Activated T-helper 1 cell treated with anti-CD3 and anti-CD28 coated beads, Interleukin-12 subunit alpha, Interleukin-12 subunit beta, Interleukin-2, Interleukin-4 antibody, amounts not matched to agents 30 ng/mL and 10 ng/mL and 1 ng/mL, durations not matched to agents 14 hours and 24 hours and 36 hours (primary cell): ENCODE data around the gene SLC24A3. TPM values are rescaled to one million over a fixed set of nuclear protein-coding genes. Genes with fewer than 3 reads are reported as not detected.

Experiments
- DNase-seq: peaks from one replicate; pipeline ENCODE4 v3.0.0; 2021; ENCODE audit warnings: low spot score
- H3K27ac Mint-ChIP-seq: one replicate; pipeline ENCODE4 v1.8.0; 2021; ENCODE audit warnings: mild to moderate bottlenecking, mixed read lengths
- H3K27me3 Mint-ChIP-seq: one replicate; pipeline ENCODE4 v1.8.0; 2022; ENCODE audit warnings: mild to moderate bottlenecking, moderate library complexity, mixed read lengths; ENCODE audit not compliant: insufficient read depth
- H3K36me3 Mint-ChIP-seq: one replicate; pipeline ENCODE4 v1.8.0; 2021; ENCODE audit warnings: low read depth, mixed read lengths
- H3K4me1 Mint-ChIP-seq: one replicate; pipeline ENCODE4 v1.8.0; 2021; ENCODE audit warnings: low read depth, mixed read lengths
- H3K4me3 Mint-ChIP-seq: one replicate; pipeline ENCODE4 v1.8.0; 2021; ENCODE audit warnings: mild to moderate bottlenecking, moderate library complexity, mixed read lengths
- H3K9me3 Mint-ChIP-seq: one replicate; pipeline ENCODE4 v1.8.0; 2021; ENCODE audit warnings: mixed read lengths
- intact Hi-C: fragments of 100-400 bp; cut with micrococcal nuclease; formaldehyde crosslinking; loops from one replicate; pipeline ENCODE4 v1.15.1; 2024
- total RNA-seq: library from RNA; stranded (reverse); gene quantifications from 2 replicates; pipeline ENCODE4 v1.2.3, GENCODE V29; 2022

Gene SLC24A3
- total RNA-seq, 1 donor from 2014 or later, result not detected

DNA sequence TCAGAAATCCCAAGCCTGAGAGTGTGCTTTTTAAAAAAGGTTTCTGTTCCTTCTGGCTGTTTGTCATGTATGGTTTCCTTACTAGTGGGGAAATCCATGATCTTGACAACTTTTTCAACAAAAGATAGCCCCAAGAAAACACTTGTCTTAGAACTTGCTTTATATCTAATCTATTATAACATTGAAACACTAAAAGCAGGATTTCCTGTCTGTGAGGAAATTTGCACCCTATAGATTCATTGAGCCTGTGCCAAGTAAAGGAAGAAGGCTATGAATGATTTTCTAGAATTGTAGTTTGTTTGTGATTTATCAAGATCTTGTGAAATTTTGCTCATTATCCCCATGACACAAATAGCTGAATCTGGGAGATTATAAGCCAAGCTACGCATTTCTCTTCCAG, 307.0 kb downstream of the SLC24A3 start:
- no peaks in the 10 kb centered on the region for H3K36me3 Mint-ChIP-seq

DNA sequence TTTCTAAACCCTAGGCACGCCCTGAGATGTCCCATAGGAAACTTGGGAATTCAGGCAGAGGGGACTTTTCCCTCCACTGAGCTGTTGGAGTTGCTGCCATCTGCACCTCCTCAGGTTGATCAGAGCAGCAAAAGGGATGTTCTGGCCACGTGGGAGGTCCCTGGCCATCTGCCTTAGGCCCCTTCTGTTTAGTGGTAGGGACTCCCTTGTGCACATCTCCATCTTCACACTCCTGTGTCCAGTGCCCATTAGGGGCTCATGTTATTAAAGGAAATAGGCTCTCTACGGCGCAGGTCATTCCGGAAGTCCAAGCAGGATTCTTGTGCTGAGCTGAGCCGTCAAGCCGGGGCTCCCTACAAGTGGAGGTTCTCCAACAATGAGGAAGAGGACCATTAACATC, 307.8 kb downstream of the SLC24A3 start:
- Mint-ChIP-seq H3K27me3 (no peaks in the 10 kb centered on the region), H3K4me3 (no peak overlapping the region), H3K36me3 (no peaks in the 10 kb centered on the region), H3K27ac (no peak overlapping the region), H3K4me1 (no peaks in the 10 kb centered on the region), H3K9me3 (no peaks in the 10 kb centered on the region)
- intact Hi-C loops, result no loop called here
- no peak for DNase-seq

More for the DNA sequence above, 307.0 kb downstream of the SLC24A3 start:
- no peaks in the 10 kb centered on the region for H3K27me3 Mint-ChIP-seq
- no peak for DNase-seq
- no peak overlapping the region for H3K27ac Mint-ChIP-seq
- H3K9me3 Mint-ChIP-seq, result no peaks in the 10 kb centered on the region
- H3K4me3 Mint-ChIP-seq, result no peak overlapping the region
- H3K4me1 Mint-ChIP-seq, result no peaks in the 10 kb centered on the region
- intact Hi-C loops, result no loop called here

DNA sequence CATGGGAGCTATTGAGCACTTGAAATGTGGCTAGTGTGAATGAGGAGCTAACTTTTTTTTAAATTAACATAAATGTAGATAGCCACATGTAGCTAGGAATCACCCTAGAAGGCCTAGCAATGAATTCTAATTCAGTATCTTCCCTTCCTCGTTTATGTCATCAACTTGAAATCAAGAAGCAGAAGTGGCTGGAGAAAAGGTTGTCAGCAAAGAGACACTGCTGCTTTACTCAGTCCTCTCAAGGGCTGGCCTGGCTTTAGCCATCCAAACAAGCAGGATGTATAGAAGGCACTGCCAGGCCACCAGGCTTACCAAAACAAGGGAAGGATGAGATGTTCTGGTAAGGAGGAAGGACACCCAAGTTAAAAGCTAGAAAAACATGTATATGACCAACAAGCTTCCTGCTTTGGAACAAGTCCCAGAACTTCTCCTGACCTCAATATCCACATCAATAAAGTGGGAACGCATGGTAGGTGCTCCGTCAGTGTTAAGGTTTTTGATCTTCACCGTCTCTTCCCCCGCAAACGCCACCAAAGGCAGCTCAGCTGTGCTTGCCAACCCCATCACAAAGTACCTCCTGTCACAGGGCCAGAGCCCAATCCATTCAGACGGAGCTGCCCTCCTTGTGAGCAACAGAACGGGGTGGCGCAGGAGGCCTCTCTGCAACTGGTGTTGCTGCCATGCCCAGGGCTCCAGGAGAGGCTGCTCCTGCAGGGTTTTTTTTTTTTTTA, 309.8 kb downstream of the SLC24A3 start:
- no peaks in the 10 kb centered on the region for H3K27me3 Mint-ChIP-seq
- no peaks in the 10 kb centered on the region for H3K36me3 Mint-ChIP-seq
- H3K4me3 Mint-ChIP-seq, result no peak overlapping the region
- H3K9me3 Mint-ChIP-seq, result no peaks in the 10 kb centered on the region
- intact Hi-C loops, result no loop called here
- no peak for DNase-seq
- H3K27ac Mint-ChIP-seq, result no peak overlapping the region
- no peaks in the 10 kb centered on the region for H3K4me1 Mint-ChIP-seq

DNA sequence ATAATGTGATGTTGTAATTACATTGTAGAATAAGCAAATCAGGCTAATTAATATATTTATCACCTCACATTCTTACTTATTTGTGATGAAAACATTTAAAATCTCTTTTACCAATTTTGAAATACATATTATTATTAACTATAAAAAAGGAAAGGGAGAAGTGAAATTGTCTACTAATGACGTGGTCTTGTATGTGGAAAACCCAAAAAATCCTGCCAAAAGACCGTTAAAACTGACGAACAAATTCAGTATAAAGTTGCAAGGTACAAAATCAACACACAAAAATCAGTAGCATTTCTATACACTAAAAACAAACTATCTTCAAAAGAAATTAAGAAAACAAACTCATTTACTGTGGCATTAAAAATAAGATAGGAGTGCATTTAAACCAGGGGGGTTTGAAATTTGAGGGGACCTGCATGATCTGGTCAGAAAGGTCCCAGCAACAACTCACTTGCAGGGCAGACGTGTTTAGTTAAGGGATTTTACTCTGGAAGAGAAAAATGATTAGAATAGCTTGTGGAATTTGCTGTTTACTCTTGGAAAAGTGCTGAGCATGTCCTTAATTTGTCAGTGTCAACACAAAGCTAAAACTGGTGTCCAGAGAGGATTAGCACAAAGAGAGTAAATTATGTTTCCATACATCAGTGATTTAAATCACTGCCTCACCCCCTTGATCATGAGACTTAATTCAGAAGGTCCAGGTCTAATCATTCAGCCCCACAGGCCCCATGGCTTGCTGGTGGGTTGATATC, 310.6 kb downstream of the SLC24A3 start:
- intact Hi-C loops, result no loop called here
- Mint-ChIP-seq H3K4me1 (no peaks in the 10 kb centered on the region), H3K36me3 (no peaks in the 10 kb centered on the region), H3K27ac (no peak overlapping the region), H3K4me3 (no peak overlapping the region), H3K9me3 (no peaks in the 10 kb centered on the region), H3K27me3 (no peaks in the 10 kb centered on the region)
- no peak for DNase-seq

DNA sequence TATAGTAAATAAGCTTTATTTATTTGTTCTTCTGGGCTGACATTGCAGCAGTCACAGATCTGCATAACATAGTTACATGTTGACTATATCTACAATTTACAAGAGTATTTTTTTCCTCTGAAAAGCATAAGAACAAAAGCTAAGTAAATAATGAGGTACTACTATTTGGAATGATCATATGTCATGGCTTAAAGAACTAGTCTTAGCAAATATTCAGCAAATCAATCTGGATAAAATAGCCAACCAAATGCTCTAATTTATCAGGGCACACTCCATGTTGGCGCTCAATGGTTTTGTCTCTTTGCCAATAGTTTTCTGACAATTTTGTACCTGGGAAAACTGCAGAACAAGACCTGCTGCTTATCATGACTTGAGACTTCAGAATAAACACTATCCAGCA, 312.2 kb downstream of the SLC24A3 start:
- no peak overlapping the region for H3K4me3 Mint-ChIP-seq
- no peaks in the 10 kb centered on the region for H3K4me1 Mint-ChIP-seq
- intact Hi-C loops, result no loop called here
- no peaks in the 10 kb centered on the region for H3K36me3 Mint-ChIP-seq
- H3K27ac Mint-ChIP-seq, result no peak overlapping the region
- no peaks in the 10 kb centered on the region for H3K27me3 Mint-ChIP-seq
- no peak for DNase-seq
- no peaks in the 10 kb centered on the region for H3K9me3 Mint-ChIP-seq

DNA sequence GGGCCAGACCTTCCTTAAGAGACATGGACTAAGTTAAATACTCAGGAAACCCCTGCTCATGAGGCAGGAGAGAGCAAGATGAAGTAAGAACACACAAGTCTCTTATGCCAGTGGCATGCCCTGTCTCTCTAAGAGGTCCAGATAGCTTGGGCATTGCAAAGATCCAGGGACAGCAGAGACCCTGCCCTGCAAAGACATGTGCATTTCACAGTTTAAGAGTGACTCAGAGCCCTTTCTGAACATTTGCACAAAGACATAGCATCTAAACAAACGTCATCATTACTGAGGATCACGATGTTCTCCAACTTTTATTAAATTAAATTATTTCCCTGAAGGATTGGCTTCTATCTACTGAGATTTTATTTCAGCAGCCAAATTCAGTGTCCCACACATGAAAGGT, 315.1 kb downstream of the SLC24A3 start:
- Mint-ChIP-seq H3K4me1 (no peaks in the 10 kb centered on the region), H3K27me3 (no peaks in the 10 kb centered on the region), H3K36me3 (no peaks in the 10 kb centered on the region), H3K9me3 (no peaks in the 10 kb centered on the region), H3K4me3 (no peak overlapping the region), H3K27ac (no peak overlapping the region)
- intact Hi-C loops, result no loop called here
- DNase-seq, result no peak

DNA sequence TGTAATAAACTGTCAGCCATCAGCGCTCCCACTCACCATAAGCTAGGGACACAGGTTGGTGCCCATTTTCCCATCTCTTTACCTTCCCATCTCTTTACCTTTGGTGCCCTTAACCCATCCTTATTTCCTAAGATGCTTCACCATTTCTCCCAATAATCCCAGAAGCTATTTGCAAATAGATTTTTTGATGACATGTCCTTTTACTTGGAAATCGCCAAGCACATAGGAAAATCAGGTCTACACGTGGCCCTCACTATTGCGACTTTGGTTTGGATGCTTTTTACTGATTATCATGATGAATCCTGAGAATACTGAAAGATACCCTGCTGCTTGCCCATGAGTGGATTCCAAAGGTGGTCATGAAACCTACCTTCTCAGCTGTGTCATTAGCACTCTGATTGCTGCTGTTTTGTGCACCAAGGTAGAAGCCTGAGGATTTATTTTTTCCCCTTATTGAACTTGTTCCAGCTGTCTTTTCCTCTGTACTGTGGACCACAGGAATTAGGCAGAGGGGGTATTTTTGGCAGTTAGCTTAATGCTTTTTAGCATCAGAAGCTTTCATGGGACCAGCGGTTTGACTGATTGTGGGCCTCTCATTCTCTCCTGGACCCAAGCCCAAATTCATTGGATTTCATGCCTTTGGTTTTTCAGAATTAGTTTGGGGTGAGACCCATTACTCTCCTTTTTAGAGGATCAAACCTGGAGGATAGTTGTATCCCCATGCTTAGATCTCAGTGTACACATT, 316.0 kb downstream of the SLC24A3 start:
- no peaks in the 10 kb centered on the region for H3K9me3 Mint-ChIP-seq
- H3K36me3 Mint-ChIP-seq, result no peaks in the 10 kb centered on the region
- intact Hi-C loops, result no loop called here
- no peak for DNase-seq
- no peak overlapping the region for H3K4me3 Mint-ChIP-seq
- no peaks in the 10 kb centered on the region for H3K27me3 Mint-ChIP-seq
- no peak overlapping the region for H3K27ac Mint-ChIP-seq
- H3K4me1 Mint-ChIP-seq, result no peaks in the 10 kb centered on the region

DNA sequence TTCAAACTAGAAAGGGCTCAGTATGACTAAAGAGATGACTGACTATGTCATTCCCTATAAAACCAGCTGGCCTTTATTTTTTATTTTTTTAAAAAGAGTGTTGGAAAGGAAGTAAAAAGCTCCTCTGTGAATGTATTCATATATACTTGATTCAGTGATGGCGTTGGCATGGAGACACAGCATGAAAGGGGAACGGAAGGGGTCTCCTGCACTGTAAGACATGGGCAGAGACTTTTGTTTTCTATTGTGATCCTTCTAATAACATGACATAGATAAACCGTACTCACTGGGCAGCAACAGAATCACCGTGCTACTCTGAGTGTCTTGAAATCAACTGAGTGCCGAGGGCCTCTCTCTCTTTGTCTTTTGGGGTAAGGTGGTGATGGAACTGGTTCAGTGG, 317.6 kb downstream of the SLC24A3 start:
- Mint-ChIP-seq H3K9me3 (peaks cover under 1% of the 10 kb centered on the region), H3K36me3 (no peaks in the 10 kb centered on the region), H3K27ac (no peak overlapping the region), H3K27me3 (no peaks in the 10 kb centered on the region), H3K4me3 (no peak overlapping the region), H3K4me1 (no peaks in the 10 kb centered on the region)
- no peak for DNase-seq
- intact Hi-C loops, result no loop called here

DNA sequence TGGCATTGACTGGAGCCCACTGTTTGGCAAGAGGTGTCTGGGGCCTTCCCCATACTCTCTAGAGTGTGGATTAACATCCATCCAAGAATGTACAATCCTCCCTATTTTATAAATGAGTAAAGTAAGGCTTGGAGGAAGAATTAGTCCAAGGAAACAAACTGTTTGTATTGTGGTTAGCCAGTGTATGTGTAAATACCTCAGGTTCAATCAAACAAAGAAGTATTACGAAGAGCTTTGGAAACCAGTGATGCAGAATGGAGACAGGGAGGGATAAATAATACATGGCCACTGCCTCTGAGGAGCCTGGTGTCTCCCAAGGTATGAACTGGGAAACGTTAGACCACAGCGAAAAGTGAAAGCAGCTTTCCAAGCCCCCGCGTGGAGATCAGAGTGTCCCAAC, 319.0 kb downstream of the SLC24A3 start:
- intact Hi-C loops, result no loop called here
- Mint-ChIP-seq H3K9me3 (peaks cover 5% of the 10 kb centered on the region), H3K4me3 (no peak overlapping the region), H3K27me3 (no peaks in the 10 kb centered on the region), H3K36me3 (no peaks in the 10 kb centered on the region), H3K4me1 (no peaks in the 10 kb centered on the region), H3K27ac (no peak overlapping the region)
- no peak for DNase-seq

DNA sequence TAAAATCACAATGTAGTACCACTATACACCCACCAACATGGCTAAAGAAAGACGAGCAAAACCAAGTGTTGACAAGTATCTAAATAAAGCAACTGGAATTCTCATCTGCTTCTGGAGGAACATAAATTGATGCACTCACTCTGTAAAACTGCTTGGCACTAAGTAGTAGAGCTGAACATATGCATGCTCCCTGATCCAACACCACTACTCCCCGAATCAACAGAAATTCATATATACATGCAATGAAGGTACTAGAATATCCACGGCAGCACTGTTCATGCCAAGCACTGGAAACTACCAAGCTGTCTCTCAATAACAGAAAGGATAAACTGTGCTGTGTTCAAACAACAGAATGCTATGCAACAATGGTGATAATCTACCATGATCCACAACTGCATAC, 326.1 kb downstream of the SLC24A3 start:
- H3K27me3 Mint-ChIP-seq, result peaks cover 2% of the 10 kb centered on the region
- no peaks in the 10 kb centered on the region for H3K36me3 Mint-ChIP-seq
- H3K27ac Mint-ChIP-seq, result no peak overlapping the region
- peaks cover 8% of the 10 kb centered on the region for H3K4me1 Mint-ChIP-seq
- DNase-seq, result no peak
- no peak overlapping the region for H3K4me3 Mint-ChIP-seq
- intact Hi-C loops, result no loop called here
- H3K9me3 Mint-ChIP-seq, result peaks cover 5% of the 10 kb centered on the region

DNA sequence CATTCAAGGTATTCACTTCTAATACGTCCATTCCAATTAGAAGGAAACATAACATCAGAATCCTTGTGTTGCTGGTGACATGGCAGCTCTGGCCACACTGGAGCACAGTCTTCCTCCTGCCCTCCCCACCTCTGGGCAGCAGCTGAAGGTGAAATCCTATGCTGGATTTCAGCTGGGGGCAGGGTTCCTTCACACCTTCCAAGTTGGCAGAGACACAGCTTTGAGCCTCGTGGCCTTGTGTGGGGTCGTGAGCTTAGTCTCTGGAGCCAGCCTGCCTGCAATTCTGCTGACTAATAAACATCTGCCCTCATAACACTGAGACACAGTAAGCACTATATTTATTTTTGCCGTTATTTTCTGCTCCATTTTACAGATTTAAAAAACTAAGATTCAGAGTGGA, 326.7 kb downstream of the SLC24A3 start:
- peaks cover 8% of the 10 kb centered on the region for H3K4me1 Mint-ChIP-seq
- intact Hi-C loops, result no loop called here
- H3K27me3 Mint-ChIP-seq, result peaks cover 2% of the 10 kb centered on the region
- H3K4me3 Mint-ChIP-seq, result no peak overlapping the region
- no peaks in the 10 kb centered on the region for H3K36me3 Mint-ChIP-seq
- H3K9me3 Mint-ChIP-seq, result peaks cover 5% of the 10 kb centered on the region
- no peak for DNase-seq
- no peak overlapping the region for H3K27ac Mint-ChIP-seq

DNA sequence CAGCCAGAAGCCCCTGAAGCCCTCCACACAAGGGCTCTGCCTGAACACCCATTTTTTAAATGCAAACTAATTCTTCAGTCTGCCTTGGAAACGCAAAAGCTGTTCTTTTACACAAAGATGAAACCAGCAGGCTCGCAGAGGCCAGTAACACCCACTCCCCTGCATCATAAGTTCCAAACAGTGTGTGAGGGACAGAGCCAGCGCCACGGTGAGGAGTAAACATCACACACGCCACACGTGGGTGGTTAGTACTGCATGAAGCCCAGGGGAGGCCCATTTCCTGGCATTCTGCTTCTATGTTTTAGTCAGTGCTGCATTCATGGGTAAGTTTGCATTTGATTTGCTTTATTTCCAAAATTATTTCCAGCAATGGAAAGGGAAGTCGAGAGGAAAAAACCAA, 327.9 kb downstream of the SLC24A3 start:
- peaks cover 2% of the 10 kb centered on the region for H3K27me3 Mint-ChIP-seq
- peaks cover under 1% of the 10 kb centered on the region for H3K9me3 Mint-ChIP-seq
- DNase-seq, result no peak
- peak overlapping the region; percentile 54 for H3K27ac Mint-ChIP-seq
- no peak overlapping the region for H3K4me3 Mint-ChIP-seq
- no peaks in the 10 kb centered on the region for H3K36me3 Mint-ChIP-seq
- intact Hi-C loops, result no loop called here
- peaks cover 8% of the 10 kb centered on the region for H3K4me1 Mint-ChIP-seq

DNA sequence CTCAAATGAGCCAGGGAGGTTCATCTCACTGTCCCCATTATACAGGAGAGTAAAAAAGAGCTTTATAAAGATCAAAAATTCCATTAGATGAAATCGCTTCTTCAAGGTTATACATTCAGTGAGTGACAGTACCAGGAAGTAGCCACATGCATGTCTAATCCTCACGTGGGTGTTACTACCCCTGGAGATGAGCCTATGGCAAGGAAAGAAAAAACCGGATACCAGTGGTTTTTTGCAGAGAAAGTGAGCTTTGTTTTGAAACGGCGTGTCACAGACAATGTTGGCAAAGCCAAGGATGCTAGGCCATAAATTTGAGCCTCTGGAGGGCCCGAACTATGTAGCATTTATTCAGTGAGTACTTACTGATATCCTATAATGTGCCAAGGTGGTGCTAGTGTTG, 330.7 kb downstream of the SLC24A3 start:
- Mint-ChIP-seq H3K36me3 (no peaks in the 10 kb centered on the region), H3K4me1 (peaks cover 8% of the 10 kb centered on the region), H3K27ac (no peak overlapping the region), H3K9me3 (no peaks in the 10 kb centered on the region), H3K27me3 (peaks cover 2% of the 10 kb centered on the region), H3K4me3 (no peak overlapping the region)
- no peak for DNase-seq
- intact Hi-C loops, result no loop called here
